Stomach (tissue), 9 donors: ENCODE data around the gene MAD2L1BP. TPM values are rescaled to one million over a fixed set of nuclear protein-coding genes. Genes with fewer than 3 reads are reported as not detected.

ENCODE experiments used
- DNase-seq, 2 donors: peaks; one replicate each; pipeline versions ENCODE4 v3.0.0 to v3.0.0-alpha.2; 2013 to 2019
- H3K27ac ChIP-seq, 5 donors: fragments of 200-600 bp in 4 of 5; sonication (generic) in 4 of 5; one replicate each; pipeline ENCODE4 v1.5.1; 2013 to 2019; ENCODE audit warnings: mild to moderate bottlenecking in 1 of 5, moderate library complexity in 1 of 5
- H3K27me3 ChIP-seq, 3 donors: fragments of 200-600 bp; sonication (generic); one replicate each; pipeline ENCODE4 v1.5.1; 2017 to 2019; ENCODE audit warnings: mixed run types in 1 of 3
- H3K36me3 ChIP-seq, 4 donors: fragments of 200-600 bp; sonication (generic); 1 replicate in 3 of 4; 2 replicates in 1 of 4; pipeline ENCODE4 v1.5.1; 2016 to 2019
- H3K4me1 ChIP-seq, 4 donors: fragments of 200-600 bp; sonication (generic); one replicate each; pipeline ENCODE4 v1.5.1; 2016 to 2019
- H3K4me3 ChIP-seq, 4 donors: fragments of 200-600 bp; sonication (generic) in 3 of 4; one replicate each; pipeline ENCODE4 v1.5.1; 2016 to 2019; ENCODE audit warnings: mild to moderate bottlenecking in 1 of 4
- H3K9me3 ChIP-seq, 4 donors: fragments of 200-600 bp; sonication (generic); one replicate each; pipeline ENCODE4 v1.5.1; 2016 to 2019
- EP300 ChIP-seq: sonication (generic); formaldehyde crosslinking; IDR thresholded peaks from one replicate; pipeline ENCODE4 v1.6.1; 2017; ENCODE audit warnings: antibody characterized with exemption
- POLR2A ChIP-seq, 4 donors: fragments of 450-650 bp; IDR thresholded peaks; one replicate each; pipeline ENCODE4 v1.6.1; 2016; ENCODE audit warnings: antibody characterized with exemption in 4 of 4, control low read depth in 2 of 4, mild to moderate bottlenecking in 1 of 4, moderate library complexity in 1 of 4
- POLR2AphosphoS5 ChIP-seq, 3 donors: sonication (generic); formaldehyde crosslinking; IDR thresholded peaks; one replicate each; pipeline ENCODE4 v1.6.1; 2016; ENCODE audit warnings: antibody characterized with exemption in 3 of 3
- WGBS, 5 donors: extraction: QIAGEN DNeasy Blood & Tissue Kit in 3 of 5; methylation state at CpG; one replicate each; pipeline versions ENCODE4 v1.1.5 to v1.1.7; 2013 to 2018; 5-methylcytosine and 5-hydroxymethylcytosine counted together
- intact Hi-C: fragments of 100-400 bp; cut with DNase I; formaldehyde crosslinking; loops from one replicate; pipeline ENCODE4 v1.15.1; 2023; ENCODE audit warnings: low total_unique reads
- polyA plus RNA-seq, 3 donors: library from polyadenylated mRNA; stranded (reverse); fragments of 200-250 nt; gene quantifications; one replicate each; pipeline ENCODE4 v1.2.3, GENCODE V29; 2013
- total RNA-seq, 5 donors: library from RNA; depleted of rRNA; stranded (reverse); fragments of >200 nt; gene quantifications; one replicate each; pipeline versions ENCODE4 v1.1.0 to v1.2.3, GENCODE V29; 2014 to 2016
- TF ChIP-seq, protein P1 (sequence below), 7 experiments: fragments of 450-650 bp in 4 of 7; fragments of 200-600 bp in 3 of 7; sonication (generic) in 3 of 7; IDR thresholded peaks; one replicate each; pipeline ENCODE4 v1.5.1; 2016 to 2019; ENCODE audit warnings: antibody characterized with exemption in 7 of 7, control low read depth in 2 of 7, mild to moderate bottlenecking in 1 of 7
- donor health status: healthy with polysubstance abuse.
- donor health status: Bipolar disorder and iron deficiency.
- donor health status: healthy.

MAD2L1BP gene
- total and polyA plus RNA-seq, 8 donors, result 7.8 to 282 (median 22.6) TPM

GRCh38 chr6:43623880-43624785, 11.5 kb upstream of the MAD2L1BP start:
- Histone ChIP-seq H3K9me3 (no peaks in the 10 kb centered on the region), H3K4me1 (peaks cover 17 to 33% (median 23%) of the 10 kb centered on the region in 4 donors), H3K4me3 (no peak overlapping the region), H3K36me3 (peaks cover 53 to 76% (median 71%) of the 10 kb centered on the region in 4 donors), H3K27ac (no peak overlapping the region), H3K27me3 (no peaks in the 10 kb centered on the region)
- intact Hi-C loops, result no loop called here
- 84 to 96% (median 89%) methylated on average over 5 to 12 of the region's 12 CpGs for WGBS, 5 donors
- TF ChIP-seq POLR2AphosphoS5 (IDR thresholded peaks at IDR 0.05) (no peak), POLR2A (IDR thresholded peaks at IDR 0.05) (no peak), EP300 (no peak)
- TF ChIP-seq, protein P1, sequence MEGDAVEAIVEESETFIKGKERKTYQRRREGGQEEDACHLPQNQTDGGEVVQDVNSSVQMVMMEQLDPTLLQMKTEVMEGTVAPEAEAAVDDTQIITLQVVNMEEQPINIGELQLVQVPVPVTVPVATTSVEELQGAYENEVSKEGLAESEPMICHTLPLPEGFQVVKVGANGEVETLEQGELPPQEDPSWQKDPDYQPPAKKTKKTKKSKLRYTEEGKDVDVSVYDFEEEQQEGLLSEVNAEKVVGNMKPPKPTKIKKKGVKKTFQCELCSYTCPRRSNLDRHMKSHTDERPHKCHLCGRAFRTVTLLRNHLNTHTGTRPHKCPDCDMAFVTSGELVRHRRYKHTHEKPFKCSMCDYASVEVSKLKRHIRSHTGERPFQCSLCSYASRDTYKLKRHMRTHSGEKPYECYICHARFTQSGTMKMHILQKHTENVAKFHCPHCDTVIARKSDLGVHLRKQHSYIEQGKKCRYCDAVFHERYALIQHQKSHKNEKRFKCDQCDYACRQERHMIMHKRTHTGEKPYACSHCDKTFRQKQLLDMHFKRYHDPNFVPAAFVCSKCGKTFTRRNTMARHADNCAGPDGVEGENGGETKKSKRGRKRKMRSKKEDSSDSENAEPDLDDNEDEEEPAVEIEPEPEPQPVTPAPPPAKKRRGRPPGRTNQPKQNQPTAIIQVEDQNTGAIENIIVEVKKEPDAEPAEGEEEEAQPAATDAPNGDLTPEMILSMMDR (IDR thresholded peaks at IDR 0.05), result no peak
- DNase-seq, result no peak

GRCh38 chr6:43624786-43625288, 10.8 kb upstream of the MAD2L1BP start:
- no peaks in the 10 kb centered on the region for H3K9me3 ChIP-seq
- 82 to 94% (median 90%) methylated on average over 7 of the region's 7 CpGs for WGBS, 5 donors
- peaks cover 53 to 69% (median 65%) of the 10 kb centered on the region in 4 donors for H3K36me3 ChIP-seq
- peaks cover 17 to 33% (median 24%) of the 10 kb centered on the region in 4 donors for H3K4me1 ChIP-seq
- H3K27ac ChIP-seq, result no peak overlapping the region
- no peak for TF ChIP-seq POLR2AphosphoS5 (IDR thresholded peaks at IDR 0.05)
- TF ChIP-seq, protein P1 (IDR thresholded peaks at IDR 0.05), result no peak
- DNase-seq, result no peak
- no peak overlapping the region for H3K4me3 ChIP-seq
- no peaks in the 10 kb centered on the region for H3K27me3 ChIP-seq
- intact Hi-C loops, result no loop called here

DNA sequence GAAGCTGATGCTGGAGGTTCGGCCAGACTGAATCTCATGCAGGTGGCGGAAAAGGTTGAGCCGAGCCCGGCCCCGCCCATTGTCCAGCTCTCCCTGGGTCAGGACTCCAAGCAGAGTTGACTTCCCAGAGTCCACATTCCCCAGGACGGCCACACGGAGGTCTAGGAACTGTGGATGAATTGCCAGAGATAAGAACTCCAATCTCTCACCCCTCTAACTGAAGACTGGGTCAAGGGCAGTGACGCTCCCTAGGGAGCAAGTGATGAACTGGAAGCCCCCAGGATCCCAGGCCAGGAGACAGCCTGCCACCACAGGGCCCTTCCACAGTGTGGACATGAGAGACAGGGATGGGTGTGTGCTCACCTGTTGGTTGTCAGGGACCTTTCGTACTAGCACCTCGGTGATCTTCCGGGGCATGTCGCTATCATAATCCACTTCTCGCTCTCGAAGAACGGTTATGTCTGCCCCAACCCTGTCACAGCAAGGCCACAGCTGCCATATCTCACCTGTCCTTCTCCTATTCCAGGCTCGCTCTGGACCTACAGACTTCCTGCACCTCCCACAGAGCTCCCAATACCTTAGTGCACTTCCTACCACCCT, 10.1 kb upstream of the MAD2L1BP start:
- peaks cover 22 to 39% (median 30%) of the 10 kb centered on the region in 4 donors for H3K4me1 ChIP-seq
- peaks cover 53 to 63% (median 59%) of the 10 kb centered on the region in 4 donors for H3K36me3 ChIP-seq
- no peak overlapping the region for H3K4me3 ChIP-seq
- intact Hi-C loops, result no loop called here
- 82 to 91% (median 89%) methylated on average over 12 to 16 of the region's 16 CpGs for WGBS, 5 donors
- no peaks in the 10 kb centered on the region for H3K27me3 ChIP-seq
- no peaks in the 10 kb centered on the region for H3K9me3 ChIP-seq
- TF ChIP-seq, protein P1 (IDR thresholded peaks at IDR 0.05), result no peak
- TF ChIP-seq POLR2AphosphoS5 (IDR thresholded peaks at IDR 0.05) (no peak), EP300 (no peak), POLR2A (IDR thresholded peaks at IDR 0.05) (no peak)
- no peak for DNase-seq
- H3K27ac ChIP-seq, result no peak overlapping the region

DNA sequence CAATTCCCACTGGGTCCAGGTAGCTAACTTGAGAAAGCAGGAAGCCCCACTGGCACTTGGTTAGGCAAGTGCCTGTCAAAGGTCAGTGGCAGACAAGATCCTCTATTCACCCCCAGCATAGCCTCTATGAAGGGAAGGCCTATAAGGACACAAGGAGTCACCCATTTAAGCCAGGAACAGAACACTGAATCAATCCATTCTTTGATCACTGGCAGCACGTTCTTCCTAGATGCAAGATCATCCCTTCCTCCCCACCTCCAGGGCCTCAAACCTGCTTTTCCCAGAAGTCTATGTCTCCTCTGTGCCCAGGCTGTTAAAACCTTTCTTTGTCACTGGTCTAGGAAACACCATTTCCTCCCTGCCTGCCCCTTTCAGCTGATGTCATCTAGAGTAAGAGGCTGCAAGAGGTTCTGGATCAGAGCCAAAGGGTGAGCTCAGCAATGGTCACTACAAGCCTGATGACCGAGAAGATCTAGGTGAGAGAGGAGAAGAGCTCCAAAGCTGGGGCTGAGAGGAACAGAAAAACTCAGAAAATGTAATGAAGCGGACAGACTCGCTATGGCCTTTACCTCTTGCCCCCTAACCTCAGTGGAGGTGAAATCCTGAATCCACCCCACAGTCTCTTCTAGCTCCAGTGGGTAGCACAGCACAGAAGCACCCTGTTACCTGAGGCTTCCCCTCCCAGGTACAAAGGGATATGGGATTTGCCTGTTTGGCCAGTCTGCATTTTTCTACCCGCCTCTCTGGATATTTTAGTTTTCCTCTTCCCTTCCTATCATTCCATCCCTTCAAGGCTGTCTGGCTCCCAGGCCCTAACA, 8.4 kb upstream of the MAD2L1BP start:
- H3K9me3 ChIP-seq, result no peaks in the 10 kb centered on the region
- DNase-seq, result peak; percentile 79 to 93
- no peaks in the 10 kb centered on the region for H3K27me3 ChIP-seq
- H3K27ac ChIP-seq, result peak overlapping the region; percentile 68 to 99 (median 98)
- TF ChIP-seq POLR2A (IDR thresholded peaks at IDR 0.05), result no peak
- peak in 2 of 3 donors; percentile 48 to 51 for TF ChIP-seq POLR2AphosphoS5 (IDR thresholded peaks at IDR 0.05)
- peak overlapping the region in 2 of 4 donors; percentile 10 to 81 for H3K4me3 ChIP-seq
- H3K4me1 ChIP-seq, result peaks cover 22 to 45% (median 33%) of the 10 kb centered on the region in 4 donors
- H3K36me3 ChIP-seq, result peaks cover 37 to 45% (median 41%) of the 10 kb centered on the region in 4 donors
- WGBS, 5 donors, result 60 to 68% (median 64%) methylated on average over 5 of the region's 5 CpGs
- intact Hi-C loops, result no loop called here
